GM11168 (cell line): ENCODE measurements around the gene RBM20.
"Not testable (repeated sequence)": the region's sequence is repeated elsewhere in the genome, so short reads cannot be mapped to it uniquely, and the experiment has no call there.

Experiments used
- in situ Hi-C: fragments of 300-500 bp; cut with MboI; formaldehyde crosslinking; loops from one replicate; pipeline ENCODE4 v1.12.0; 2022; ENCODE audit warnings: low sequenced_read_pairs; ENCODE audit not compliant: unreplicated experiment

The RBM20 gene

DNA sequence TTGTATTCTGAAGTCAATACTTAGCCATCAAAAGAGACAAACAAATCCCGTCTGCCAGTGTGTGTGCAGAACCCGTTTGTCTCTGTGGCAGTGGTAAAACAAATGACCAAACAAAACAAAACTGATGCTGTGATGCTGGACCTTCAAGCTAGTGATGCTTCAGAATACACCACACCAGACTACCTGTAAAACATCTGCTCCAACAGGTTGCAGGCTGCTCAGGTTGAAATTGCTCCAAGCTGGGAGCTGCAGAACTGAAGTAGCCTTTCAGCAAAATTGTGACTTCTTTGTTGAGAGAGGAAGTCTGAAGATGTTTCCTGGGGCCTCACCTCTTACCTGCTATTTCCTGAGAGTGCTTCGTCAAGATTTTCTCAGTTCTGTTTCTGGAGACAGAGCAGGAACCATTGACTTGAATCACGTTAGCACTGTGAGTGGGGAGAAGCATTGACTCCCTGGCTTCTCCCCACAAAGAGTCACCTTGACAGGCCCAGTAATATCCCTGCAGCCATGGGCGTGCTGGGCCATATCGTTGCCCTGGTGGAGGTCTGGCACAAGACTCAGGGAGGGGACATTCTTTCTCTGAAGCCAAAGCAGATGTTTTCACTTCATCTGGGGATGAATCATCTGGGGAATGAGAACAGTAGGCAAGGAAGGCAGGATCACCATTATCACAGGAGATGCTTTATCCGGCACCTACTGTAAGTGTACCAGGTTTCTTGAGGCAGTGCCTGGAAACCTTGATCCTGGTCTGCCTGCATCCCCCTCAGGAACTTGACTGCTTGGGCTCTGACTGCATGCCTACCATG is 80.2 kb downstream of the RBM20 start:
- in situ Hi-C loops, result no loop called here

DNA sequence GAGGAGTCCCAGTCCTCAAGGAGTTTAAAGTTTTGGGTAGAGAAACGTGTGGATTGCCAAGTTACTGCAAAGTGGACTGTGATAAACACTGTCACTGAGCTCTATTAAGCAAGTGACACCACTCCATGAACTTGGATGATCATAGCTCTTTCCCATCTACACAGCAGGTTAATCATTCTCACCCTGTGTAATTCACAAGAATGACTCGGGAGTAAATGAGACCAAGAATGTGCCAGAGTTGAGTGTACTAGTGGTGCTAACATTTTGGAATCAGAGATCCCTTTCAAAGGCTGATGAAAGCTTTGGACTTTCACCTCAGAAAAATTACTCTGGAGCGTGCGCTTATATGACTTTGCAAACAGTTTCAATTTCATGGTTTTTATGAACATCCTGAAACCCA is 80.8 kb downstream of the RBM20 start:
- in situ Hi-C loops, result no loop called here

DNA sequence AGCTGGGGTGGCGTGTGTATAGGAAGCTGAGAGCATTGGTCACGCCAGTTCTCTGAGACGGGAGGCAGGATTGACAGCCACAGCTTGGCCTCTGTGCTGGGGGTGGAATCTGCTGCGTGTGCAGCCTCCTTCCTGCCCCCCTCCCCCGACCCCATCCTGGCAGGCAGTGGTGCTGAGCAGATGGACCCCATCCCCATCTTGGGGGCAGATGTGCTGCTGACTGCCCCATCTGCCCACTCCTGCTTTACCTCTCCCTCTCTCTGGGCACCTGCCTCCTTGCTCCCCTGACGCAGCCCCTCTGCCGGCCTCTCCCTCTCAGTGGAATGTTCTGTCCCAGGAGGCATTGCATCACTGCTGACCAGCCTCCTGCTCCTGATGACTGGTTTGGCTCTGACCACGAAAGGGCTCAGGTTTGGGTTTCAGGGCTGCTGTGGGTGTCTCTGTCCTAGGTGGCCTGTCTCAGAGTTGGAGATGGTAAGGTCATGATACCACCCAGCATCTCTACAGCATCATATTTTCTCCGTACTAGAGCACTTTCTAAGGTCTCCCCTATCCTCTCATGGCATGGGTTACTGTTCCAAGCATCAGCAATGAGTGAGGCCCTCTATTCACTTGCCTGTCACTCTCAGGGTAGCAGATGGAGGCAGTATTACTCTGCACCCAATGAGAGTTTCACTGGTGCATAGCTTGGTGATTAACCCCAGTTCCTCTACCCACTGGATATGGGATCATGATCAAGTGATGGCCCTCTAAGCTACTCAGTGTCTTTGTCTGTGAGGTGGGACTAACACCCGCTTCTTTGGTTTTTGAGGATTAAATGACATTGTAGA is 81.9 kb downstream of the RBM20 start:
- in situ Hi-C loops, result no loop called here

DNA sequence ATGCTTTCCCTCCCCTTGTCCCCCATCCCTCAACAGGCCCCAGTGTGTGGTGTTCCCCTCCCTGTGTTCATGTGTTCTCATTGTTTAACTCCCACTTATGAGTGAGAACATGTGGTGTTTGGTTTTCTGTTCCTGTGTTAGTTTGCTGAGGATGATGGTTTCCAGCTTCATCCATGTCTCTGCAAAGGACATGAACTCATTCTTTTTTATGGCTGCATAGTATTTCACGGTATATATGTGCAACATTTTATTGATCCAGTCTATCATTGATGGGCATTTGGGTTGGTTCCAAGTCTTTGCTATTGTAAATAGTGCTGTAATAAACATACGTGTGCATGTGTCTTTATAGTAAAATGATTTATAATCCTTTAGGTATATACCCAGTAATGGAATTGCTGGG is 83.6 kb downstream of the RBM20 start:
- in situ Hi-C loops, result not testable (repeated sequence)

DNA sequence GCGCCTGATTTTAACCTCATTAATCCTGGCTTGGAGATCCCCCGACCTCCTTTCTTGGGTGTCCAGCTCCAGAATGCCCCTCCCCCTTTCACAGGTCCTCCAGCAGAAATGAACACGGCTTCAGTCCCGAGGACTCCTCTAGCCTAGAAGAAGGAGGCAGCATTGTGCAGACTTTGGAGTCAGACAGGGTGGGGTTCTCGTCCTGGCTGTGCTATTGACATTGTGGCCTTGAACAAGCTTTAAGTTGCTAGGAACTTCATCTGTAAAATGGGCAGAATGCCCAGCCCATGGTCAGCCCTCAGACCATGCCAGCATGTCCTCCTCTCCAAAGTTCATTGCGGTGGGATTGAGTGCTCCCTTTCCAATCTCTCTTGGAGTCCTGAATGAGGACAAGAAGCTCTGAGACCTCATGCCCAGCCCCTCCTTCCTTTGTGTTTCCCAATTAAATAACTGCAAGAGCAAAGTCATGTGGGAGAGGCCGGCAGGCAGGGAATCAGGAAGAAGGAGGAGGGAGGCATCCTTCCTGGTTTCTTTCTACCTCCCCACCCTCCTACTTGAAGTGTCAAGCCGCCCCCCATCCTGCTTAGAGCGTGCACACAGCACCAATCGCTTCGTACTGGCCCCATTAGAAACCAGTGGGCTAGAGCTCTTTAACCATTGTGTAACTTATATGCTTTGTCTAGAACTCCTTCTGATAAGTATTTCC is 86.4 kb downstream of the RBM20 start:
- in situ Hi-C loops, result no loop called here

DNA sequence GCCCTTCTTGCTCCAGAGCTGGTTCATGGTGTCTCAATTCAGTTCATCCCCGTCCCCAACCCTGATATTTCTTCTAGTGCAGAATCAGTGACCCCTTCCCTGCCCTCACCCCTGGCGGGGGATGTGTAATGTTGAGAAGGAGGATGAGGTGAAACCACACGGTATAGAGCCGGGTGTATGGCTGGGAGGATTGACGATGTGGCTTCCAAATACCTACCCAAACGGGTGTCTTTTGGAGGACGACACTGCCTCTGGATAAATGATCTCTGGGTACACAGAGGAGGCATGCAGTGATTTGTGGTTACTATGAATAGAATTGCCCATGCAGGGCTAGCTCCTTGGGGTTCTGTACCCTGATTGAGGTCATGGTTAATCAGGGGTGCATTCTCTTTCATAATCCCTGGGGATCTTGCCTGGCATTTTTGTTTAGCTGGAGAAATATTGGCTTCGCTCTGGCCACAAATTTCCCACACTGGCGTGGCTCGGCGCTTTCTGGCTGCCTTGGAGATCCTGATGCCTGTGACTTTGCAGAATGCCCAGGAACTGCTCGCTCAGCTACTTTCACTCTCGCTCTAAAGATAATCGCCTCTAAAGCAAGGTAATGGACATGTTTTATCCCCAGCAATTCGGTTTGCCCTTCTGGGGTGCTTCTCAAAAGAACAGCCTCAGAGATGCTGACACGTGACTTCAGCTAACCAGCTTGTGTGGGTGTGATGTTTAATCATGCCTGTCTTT is 89.2 kb downstream of the RBM20 start:
- in situ Hi-C loops, result no loop called here

DNA sequence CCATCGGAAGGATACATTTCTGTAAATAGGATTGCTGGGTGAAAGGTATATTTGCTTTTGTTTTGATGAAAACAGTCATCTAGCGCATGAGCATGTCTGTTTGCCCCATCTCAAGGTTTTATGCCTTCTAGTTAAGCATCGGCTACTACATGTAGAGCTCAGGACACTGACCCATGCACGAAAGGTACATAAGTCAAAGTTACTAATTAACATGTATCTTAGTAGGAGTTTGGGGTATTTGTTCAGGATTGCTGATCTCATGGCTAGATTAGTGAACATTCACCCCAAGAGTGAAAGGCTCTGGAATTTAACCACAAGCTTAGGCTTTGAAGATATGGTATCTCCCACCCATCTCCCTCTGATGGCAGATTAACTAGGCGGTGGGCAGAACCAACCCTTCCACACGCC is 91.5 kb downstream of the RBM20 start:
- in situ Hi-C loops, result no loop called here

DNA sequence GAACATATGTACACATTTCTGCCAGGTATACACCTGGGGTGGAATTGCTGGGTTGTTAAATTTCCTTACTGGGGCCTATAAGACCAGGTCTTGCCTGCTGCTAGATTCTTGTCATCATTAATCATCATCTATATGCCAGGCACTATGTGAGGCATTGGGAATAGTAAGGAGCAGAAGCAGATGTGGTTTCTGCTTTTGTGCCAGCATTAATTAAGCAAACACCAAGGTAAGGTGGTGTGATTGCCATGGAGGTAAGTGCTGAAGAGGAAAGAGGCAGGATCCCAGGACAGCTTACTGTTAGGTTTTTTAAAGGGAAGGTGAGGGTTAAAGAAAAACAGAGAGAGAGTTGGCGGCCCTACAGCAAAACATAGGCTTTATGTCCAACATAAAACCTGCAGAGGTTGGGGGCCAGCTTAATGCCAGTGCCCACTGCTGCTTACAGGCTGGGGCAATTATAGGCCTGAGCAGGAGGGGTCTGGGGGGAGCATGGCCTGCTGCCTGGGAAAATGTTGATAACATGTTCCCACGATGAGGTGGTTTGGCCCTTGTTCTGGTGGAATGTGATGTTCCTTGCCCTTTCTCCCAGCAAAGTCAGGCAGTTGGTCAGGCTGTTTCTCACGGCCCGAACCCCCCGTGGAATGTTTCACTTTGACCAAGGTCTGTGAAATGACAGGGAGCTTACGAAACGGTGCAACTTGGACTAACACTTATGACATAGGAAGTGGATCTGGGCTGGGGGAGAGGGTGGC is 93.9 kb downstream of the RBM20 start:
- in situ Hi-C loops, result no loop called here

DNA sequence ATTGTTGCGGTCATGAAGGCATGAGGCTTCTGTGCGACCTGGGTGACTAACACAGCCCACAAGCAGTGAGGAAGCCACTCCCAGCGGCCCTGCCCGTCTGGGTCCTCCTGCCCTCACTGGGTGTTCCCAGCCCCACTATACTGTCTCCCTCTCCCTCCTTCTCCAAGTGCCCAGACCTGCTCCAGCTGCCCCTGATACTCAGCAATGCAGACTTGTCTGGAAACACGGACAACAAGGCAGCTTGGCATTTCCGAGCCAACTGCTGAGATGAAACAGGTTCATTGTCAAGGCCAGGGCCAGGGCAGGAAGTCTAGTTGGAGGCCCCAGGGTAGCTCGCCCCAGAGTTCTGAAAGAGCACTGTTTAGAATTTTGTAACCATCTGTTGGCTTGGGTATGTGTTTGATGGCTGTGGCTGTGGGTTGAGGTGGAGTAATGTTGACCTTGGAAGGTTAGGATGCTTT is 95.7 kb downstream of the RBM20 start:
- in situ Hi-C loops, result no loop called here

DNA sequence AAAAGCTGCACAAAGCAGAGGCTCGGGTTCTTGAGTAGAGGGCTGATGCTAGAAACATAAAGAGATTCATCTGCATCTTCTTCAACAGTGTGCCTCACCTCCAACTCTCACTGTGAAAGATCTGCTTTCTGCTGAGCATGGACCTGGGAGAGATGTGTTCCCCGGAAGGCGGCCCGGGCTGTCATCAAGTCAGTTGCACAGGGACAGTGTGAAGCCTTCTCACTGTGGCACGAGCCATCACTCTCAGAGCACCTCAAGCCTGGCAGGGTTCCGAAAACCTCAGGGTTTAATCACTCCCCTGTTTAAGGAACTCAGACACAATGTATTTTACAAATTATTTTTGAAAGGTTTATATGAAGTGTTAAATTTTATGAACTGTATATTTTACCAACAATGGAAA is 98.7 kb downstream of the RBM20 start:
- in situ Hi-C loops, result no loop called here

DNA sequence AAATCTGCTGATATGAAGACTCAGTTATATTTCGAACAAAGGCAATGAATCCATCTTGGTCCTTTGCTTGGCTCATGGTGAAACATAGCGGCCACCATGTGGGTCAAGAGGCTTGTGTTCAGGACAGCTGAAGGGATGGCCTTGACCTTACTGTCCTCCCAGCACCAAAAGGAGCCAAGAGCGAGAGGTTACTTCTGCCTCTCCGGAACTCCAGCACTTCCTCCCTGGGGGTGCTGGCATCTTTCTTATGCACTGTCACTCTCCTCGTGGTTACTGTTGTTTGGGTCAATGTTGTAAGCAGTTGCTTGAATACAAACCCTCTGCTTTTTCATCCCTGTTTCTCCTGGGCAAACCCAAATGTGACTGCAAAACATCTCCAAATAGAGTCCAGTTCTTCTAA is 100.6 kb downstream of the RBM20 start:
- in situ Hi-C loops, result no loop called here

DNA sequence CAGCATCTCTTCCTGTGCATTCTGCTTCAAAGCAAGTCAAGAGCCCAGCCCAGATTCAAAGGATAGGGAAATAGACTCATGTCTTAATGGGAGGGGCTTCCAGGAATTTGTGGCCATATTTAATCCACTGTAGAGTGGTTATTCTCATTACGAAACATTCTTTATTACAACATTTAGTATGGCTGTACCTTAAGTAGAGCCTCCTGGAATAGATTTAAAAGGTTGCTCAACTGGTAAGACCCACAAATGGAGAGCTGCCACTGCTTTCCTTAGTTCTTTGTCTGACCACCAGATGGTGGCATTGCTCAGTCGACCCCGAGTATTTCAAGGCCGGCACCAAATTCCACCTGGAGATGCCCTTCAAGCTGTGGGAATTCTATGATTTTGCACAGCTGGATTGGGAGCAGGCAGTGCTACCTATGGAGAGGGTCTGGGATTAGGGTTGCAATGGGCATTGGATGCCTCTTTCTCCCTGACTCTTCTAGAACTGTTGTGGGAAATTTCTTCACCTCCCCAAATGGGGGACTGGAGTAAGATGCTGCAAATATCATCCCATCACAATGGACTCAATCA is 102.2 kb downstream of the RBM20 start:
- in situ Hi-C loops, result no loop called here

DNA sequence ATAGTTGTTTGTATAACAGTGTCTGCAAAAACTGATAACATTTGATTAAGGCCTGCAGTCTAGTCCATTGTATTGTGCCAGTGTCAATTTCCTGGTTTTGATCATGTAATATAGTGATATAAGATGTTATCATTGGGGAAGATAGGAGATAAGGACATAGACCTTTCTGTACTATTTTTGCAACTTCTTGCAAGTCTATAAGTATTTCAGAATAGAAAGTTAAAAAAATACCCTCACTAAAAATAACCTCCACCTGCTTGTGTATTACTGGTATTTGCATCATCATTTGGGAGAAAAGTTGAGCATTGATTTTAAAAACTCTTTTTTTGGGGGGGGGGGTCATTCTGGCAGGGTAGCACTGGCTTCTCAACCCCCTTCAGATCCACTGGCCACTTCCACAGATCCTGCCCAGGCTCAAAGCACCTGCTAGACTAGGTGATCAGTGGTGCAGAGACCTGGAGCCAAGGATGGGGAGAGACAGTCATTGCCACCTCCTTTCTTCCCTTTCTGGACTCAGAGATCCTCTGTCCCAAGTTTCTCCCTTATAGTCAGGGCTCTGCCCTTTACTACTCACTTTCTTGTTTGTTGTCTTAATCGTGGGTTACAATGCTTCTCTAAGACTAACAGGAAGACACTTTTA is 103.0 kb downstream of the RBM20 start:
- in situ Hi-C loops, result no loop called here

DNA sequence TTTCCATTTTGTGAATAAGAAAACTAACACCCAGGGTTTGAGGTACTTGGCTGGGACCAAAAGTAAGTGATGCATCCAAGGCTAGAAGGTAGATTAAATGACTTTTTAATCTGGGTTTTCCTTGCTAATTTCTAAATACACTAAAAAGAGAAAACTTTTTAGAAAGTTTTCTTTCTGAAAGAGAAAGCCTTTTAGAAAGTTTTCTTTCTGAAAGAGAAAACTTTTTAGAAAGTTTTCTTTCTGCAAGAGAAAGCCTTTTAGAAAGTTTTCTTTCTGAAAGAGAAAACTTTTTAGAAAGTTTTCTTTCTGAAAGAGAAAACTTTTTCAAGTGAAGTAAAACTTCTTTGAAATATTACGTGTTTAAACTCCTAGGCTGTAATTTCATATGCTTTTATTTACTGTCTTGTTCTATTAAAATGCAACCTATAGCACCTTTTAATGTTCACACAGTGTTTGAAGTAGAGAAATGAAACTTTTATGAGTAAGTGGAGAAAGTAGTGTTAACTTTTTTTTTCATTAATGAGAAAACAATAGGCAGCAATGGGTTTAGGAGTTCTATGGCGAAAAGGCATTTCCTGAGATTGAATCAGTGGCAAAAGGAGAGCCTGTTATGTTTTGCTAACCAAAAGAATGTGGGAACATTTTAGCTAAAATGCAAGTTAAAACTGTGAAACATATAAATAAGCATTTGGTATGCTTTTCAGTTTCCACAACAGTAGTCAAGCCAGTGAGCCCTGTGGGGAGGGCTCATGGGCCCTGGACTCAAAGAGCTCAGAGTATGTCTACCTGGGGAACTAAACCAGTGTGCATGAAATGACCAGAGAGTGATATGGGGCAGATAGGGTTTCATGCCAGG is 103.7 kb downstream of the RBM20 start:
- in situ Hi-C loops, result no loop called here

DNA sequence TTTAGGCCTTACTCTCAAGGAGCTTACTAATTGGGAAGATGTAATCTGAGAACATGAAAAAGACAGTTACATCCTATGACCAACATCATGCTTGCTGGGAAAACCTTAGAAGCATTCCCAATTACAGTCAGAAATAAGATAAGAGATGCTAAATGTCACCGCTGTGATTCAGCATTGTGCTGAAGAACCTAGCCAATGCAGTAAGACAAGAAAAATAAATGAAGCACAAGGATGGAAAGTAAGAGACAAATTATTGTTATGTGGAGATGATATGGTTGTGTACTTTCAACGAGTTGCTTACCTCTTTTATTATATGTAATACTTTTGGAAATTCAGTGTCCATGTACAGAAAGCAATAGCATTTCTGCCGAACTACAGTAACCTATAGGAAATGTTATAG is 104.8 kb downstream of the RBM20 start:
- in situ Hi-C loops, result no loop called here

DNA sequence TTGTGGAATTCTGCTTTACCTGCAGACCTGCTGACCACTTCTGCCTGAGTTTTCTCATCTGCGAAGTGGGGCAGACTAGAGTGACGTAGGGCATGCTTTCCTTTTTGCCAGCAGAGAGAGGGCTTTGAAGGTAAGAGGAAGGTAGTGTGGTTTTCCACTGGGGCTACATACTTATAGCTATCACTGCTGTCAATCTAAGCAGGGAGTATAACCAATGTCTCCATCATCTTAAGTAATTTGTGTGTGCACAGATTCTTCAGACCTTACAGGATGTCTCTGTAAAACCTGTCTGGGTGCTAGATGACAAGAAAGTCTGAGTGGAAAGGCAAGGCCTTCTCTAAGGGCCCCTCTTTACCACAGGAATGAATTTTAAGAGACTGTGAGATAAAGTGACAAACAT is 106.8 kb downstream of the RBM20 start:
- in situ Hi-C loops, result no loop called here

DNA sequence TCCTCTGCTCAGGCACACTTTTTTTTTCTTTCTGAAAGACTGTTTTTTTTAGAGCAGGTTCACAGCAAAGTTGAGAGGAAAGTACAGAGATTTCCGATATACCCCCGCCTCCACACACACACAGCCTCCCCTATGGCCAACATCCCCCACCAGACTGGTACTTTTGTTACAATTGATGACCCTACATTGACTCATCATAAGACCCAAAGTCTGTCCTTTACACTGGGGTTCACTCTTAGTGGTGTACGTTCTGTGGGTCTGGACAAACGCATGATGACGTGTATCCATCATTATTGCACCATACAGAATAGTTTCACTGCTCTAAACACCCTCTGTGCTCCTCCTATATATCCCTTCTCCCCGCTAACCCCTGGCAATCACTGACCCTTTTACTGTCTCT is 107.7 kb downstream of the RBM20 start:
- in situ Hi-C loops, result no loop called here

DNA sequence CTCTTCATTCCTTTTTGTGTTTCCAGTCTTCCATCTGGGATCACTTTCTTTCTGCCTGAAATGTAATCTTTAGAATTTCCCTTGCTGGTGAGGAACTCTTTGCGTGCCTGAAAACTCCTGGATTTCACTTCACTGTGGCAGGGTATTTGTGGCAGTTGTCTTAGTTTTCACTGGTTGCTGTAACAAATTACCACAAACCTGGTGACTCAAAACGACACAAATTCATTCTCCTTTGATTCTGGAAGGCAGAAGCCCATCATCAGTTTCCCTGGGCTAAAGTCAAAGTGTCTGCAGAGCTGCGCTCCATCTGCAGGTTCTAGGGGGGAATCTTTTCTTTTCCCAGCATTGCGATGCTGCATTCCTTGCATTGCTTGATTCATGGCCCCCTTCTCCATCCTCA is 109.3 kb downstream of the RBM20 start:
- in situ Hi-C loops, result no loop called here
